Panc1 (cell line): ENCODE results near the gene CTRB1. TPM values are rescaled to one million over a fixed set of nuclear protein-coding genes. Genes with fewer than 3 reads are reported as not detected.

ENCODE experiments used
- ATAC-seq: fragments of 200-7000 bp; cut with Tn5 transposase; 2 replicates; pipeline ENCODE4 v1.9.1; 2020; ENCODE audit warnings: mild to moderate bottlenecking, moderate library complexity
- BruUV-seq: library from RNA; stranded (reverse); fragments of 400-500 nt; replicated peaks from 2 replicates; lab custom pipeline; 2021; lab: Mats Ljungman, UMichigan
- CTCF ChIA-PET: fragments of 300-600 bp; sonication (Branson Sonifier 250); formaldehyde crosslinking; loops from one replicate; lab custom pipeline; 2022; ENCODE audit warnings: antibody characterized with exemption; lab: Charles Lee
- POLR2A ChIA-PET: fragments of 300-600 bp; sonication (Branson Sonifier 250); formaldehyde crosslinking; loops from one replicate; lab custom pipeline; 2022; ENCODE audit warnings: antibody characterized with exemption; lab: Charles Lee
- DNase-seq: peaks from one replicate; pipeline ENCODE4 v3.0.0-alpha.2; 2010; ENCODE audit warnings: low read depth, low spot score
- H3K27ac ChIP-seq: 2 replicates; pipeline ENCODE4 v1.5.1; 2011; ENCODE audit warnings: mild to moderate bottlenecking, low read length, inconsistent platforms
- H3K27me3 ChIP-seq: fragments of 200-500 bp; sonication (Bioruptor generic); 2 replicates; pipeline ENCODE4 v1.6.0; 2014; ENCODE audit warnings: low read length, inconsistent platforms; ENCODE audit not compliant: control insufficient read depth, insufficient read depth
- H3K36me3 ChIP-seq: fragments of 200-500 bp; sonication (Bioruptor generic); 2 replicates; pipeline ENCODE4 v1.5.1; 2014; ENCODE audit warnings: inconsistent platforms, mild to moderate bottlenecking, low read length, moderate library complexity; ENCODE audit not compliant: control insufficient read depth, insufficient read depth
- H3K4me1 ChIP-seq: 2 replicates; pipeline ENCODE4 v1.5.1; 2011; ENCODE audit warnings: inconsistent platforms, mild to moderate bottlenecking, low read length, moderate library complexity; ENCODE audit not compliant: control insufficient read depth, insufficient read depth
- H3K4me3 ChIP-seq, 2 experiments: 2 replicates each; pipeline ENCODE4 v1.5.1; 2011 to 2012; ENCODE audit warnings: low read depth in 2 of 2, low read length in 2 of 2, mild to moderate bottlenecking in 2 of 2, inconsistent platforms in 1 of 2, moderate library complexity in 1 of 2
- H3K9me3 ChIP-seq: fragments of 200-500 bp; sonication (Bioruptor generic); 2 replicates; pipeline ENCODE4 v1.5.1; 2014; ENCODE audit warnings: low read depth, mild to moderate bottlenecking, inconsistent platforms, low read length, moderate library complexity; ENCODE audit not compliant: control insufficient read depth, insufficient read depth
- CTCF ChIP-seq: fragments of 450-650 bp; IDR thresholded peaks from 2 replicates; pipeline ENCODE4 v1.5.1; 2017; ENCODE audit warnings: mild to moderate bottlenecking
- POLR2AphosphoS5 ChIP-seq: IDR thresholded peaks from 2 replicates; pipeline ENCODE4 v1.6.1; 2012; ENCODE audit warnings: mild to moderate bottlenecking, low read depth, low read length, moderate library complexity
- REST ChIP-seq, 2 experiments: IDR thresholded peaks; 2 replicates each; pipeline ENCODE4 v1.6.1; 2011 to 2012; ENCODE audit warnings: low read depth in 2 of 2, control low read depth in 1 of 2, low read length in 1 of 2, mild to moderate bottlenecking in 1 of 2, moderate library complexity in 1 of 2; ENCODE audit not compliant: insufficient read depth in 1 of 2
- SIN3A ChIP-seq: IDR thresholded peaks from 2 replicates; pipeline ENCODE4 v1.6.1; 2012; ENCODE audit warnings: low read depth, mild to moderate bottlenecking, low read length, moderate library complexity, borderline replicate concordance; ENCODE audit not compliant: insufficient read depth
- TCF7L2 ChIP-seq: IDR thresholded peaks from 2 replicates; pipeline ENCODE4 v1.6.1; 2011; ENCODE audit warnings: mild to moderate bottlenecking, low read depth, low read length, inconsistent platforms
- in situ Hi-C: cut with HindIII; loops from 2 replicates; pipeline ENCODE4 v1.10.0; 2016; ENCODE audit warnings: low sequenced_read_pairs, low pct_unique_long_range_greater_than_20kb
- intact Hi-C: fragments of 100-400 bp; cut with micrococcal nuclease; formaldehyde crosslinking; loops from one replicate; pipeline ENCODE4 v1.10.0; 2022; ENCODE audit not compliant: unreplicated experiment
- total RNA-seq: library from RNA; stranded (reverse); gene quantifications from one replicate; pipeline ENCODE4 v1.2.1, GENCODE V29; 2021; ENCODE audit not compliant: unreplicated experiment

CTRB1 gene
- total RNA-seq, 1 experiment from 2014 or later: 2.7 TPM

- ATAC-seq: no peak
- Histone ChIP-seq H3K9me3 (no peaks in the 10 kb centered on the region), H3K4me1 (peaks cover 26% of the 10 kb centered on the region), H3K27ac (no peak overlapping the region; the same call in 1 of the 2 replicates), H3K27me3 (no peaks in the 10 kb centered on the region), H3K36me3 (peaks cover 9% of the 10 kb centered on the region; the same call in 1 of the 2 replicates), H3K4me3 (no peak overlapping the region)
- BruUV-seq: no TSS peak
- intact Hi-C loops (loop anchor here (10.0 kb wide), 1 partner anchor 150 kb away; no protein-coding TSS in a partner anchor), in situ Hi-C loops (no loop called here)
- CTCF ChIA-PET: interaction anchor here (1.5 kb wide), 1 partner anchor 10 kb away, joined by 4 read pairs; no protein-coding TSS in a partner anchor
- POLR2A ChIA-PET: no interaction called here
- DNase-seq: no peak
- TF ChIP-seq REST (IDR thresholded peaks at IDR 0.05; ENCODE audit: insufficient read depth in 1 of 2, low read depth in 2 of 2, low read length in 1 of 2) (no peak), POLR2AphosphoS5 (no peak), CTCF (no peak), SIN3A (no peak), TCF7L2 (no peak)
Measured at GRCh38 chr16:75234856-75235696, 16.3 kb downstream of the CTRB1 start.

GRCh38 chr16:75235721-75236193 is 17.0 kb downstream of the CTRB1 start:
- POLR2A ChIA-PET: no interaction called here
- TF ChIP-seq CTCF (no peak), POLR2AphosphoS5 (no peak), REST (IDR thresholded peaks at IDR 0.05; ENCODE audit: insufficient read depth in 1 of 2, low read depth in 2 of 2, low read length in 1 of 2) (no peak), TCF7L2 (no peak), SIN3A (no peak)
- in situ Hi-C loops (no loop called here), intact Hi-C loops (loop anchor here (10.0 kb wide), 1 partner anchor 149 kb away; no protein-coding TSS in a partner anchor)
- Histone ChIP-seq H3K9me3 (no peaks in the 10 kb centered on the region), H3K27ac (no peak overlapping the region), H3K4me3 (no peak overlapping the region), H3K36me3 (peaks cover 9% of the 10 kb centered on the region; the same call in 1 of the 2 replicates), H3K27me3 (no peaks in the 10 kb centered on the region), H3K4me1 (peaks cover 31% of the 10 kb centered on the region)
- CTCF ChIA-PET: interaction anchor here (0.7 kb wide), 1 partner anchor 19 kb away, joined by 3 read pairs; no protein-coding TSS in a partner anchor
- BruUV-seq: no TSS peak
- DNase-seq (no peak), ATAC-seq (no peak)
